ENCODE results near the gene LRG1. TPM values are rescaled to one million over a fixed set of nuclear protein-coding genes. Genes with fewer than 3 reads are reported as not detected.

LRG1 gene
- total and polyA plus RNA-seq, 2 experiments from 2014 or later: 0.21 to 0.45 TPM

- TF ChIP-seq, protein P1, sequence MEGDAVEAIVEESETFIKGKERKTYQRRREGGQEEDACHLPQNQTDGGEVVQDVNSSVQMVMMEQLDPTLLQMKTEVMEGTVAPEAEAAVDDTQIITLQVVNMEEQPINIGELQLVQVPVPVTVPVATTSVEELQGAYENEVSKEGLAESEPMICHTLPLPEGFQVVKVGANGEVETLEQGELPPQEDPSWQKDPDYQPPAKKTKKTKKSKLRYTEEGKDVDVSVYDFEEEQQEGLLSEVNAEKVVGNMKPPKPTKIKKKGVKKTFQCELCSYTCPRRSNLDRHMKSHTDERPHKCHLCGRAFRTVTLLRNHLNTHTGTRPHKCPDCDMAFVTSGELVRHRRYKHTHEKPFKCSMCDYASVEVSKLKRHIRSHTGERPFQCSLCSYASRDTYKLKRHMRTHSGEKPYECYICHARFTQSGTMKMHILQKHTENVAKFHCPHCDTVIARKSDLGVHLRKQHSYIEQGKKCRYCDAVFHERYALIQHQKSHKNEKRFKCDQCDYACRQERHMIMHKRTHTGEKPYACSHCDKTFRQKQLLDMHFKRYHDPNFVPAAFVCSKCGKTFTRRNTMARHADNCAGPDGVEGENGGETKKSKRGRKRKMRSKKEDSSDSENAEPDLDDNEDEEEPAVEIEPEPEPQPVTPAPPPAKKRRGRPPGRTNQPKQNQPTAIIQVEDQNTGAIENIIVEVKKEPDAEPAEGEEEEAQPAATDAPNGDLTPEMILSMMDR (conservative IDR thresholded peaks at IDR 0.05; ENCODE audit: low read depth in 2 of 2): no peak
- TF ChIP-seq NANOG (IDR thresholded peaks at IDR 0.05; ENCODE audit: borderline replicate concordance) (no peak), ZNF331 (CRISPR knock-in tag; IDR thresholded peaks at IDR 0.05; ENCODE audit: low read depth) (no peak), POLR2AphosphoS5 (IDR thresholded peaks at IDR 0.05; ENCODE audit: low read depth) (no peak)
- TF ChIP-seq, protein P2, sequence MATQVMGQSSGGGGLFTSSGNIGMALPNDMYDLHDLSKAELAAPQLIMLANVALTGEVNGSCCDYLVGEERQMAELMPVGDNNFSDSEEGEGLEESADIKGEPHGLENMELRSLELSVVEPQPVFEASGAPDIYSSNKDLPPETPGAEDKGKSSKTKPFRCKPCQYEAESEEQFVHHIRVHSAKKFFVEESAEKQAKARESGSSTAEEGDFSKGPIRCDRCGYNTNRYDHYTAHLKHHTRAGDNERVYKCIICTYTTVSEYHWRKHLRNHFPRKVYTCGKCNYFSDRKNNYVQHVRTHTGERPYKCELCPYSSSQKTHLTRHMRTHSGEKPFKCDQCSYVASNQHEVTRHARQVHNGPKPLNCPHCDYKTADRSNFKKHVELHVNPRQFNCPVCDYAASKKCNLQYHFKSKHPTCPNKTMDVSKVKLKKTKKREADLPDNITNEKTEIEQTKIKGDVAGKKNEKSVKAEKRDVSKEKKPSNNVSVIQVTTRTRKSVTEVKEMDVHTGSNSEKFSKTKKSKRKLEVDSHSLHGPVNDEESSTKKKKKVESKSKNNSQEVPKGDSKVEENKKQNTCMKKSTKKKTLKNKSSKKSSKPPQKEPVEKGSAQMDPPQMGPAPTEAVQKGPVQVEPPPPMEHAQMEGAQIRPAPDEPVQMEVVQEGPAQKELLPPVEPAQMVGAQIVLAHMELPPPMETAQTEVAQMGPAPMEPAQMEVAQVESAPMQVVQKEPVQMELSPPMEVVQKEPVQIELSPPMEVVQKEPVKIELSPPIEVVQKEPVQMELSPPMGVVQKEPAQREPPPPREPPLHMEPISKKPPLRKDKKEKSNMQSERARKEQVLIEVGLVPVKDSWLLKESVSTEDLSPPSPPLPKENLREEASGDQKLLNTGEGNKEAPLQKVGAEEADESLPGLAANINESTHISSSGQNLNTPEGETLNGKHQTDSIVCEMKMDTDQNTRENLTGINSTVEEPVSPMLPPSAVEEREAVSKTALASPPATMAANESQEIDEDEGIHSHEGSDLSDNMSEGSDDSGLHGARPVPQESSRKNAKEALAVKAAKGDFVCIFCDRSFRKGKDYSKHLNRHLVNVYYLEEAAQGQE (IDR thresholded peaks at IDR 0.05; ENCODE audit: unreplicated experiment): no peak
These were observed 43.4 kb upstream of the LRG1 start (continued) for GRCh38 chr19:4582980-4583842.

- ATAC-seq (no peak), DNase-seq (ENCODE audit: low spot score) (peak; percentile 72)
- H4K20me1 ChIP-seq (replicated peaks; ENCODE audit: insufficient read depth): peaks cover 3% of the 10 kb centered on the region; the same call in 1 of the 2 replicates
- H3K27me3 ChIP-seq (ENCODE audit: insufficient read depth): peaks cover 35% of the 10 kb centered on the region
- H3K4me2 ChIP-seq: peak overlapping the region; percentile 70
- no peak overlapping the region for H3K27ac ChIP-seq (ENCODE audit: low read depth)
- Mint-ChIP-seq H3K36me3 (ENCODE audit: low read depth) (no peaks in the 10 kb centered on the region), H3K27ac (no peak overlapping the region), H3K9me3 (no peaks in the 10 kb centered on the region), H3K4me1 (peaks cover 18% of the 10 kb centered on the region), H3K4me3 (peak overlapping the region; percentile 71), H3K27me3 (ENCODE audit: insufficient read depth, low read depth, poor library complexity) (peaks cover 28% of the 10 kb centered on the region)
- H2AFZ ChIP-seq: peak overlapping the region; percentile 76
- TF ChIP-seq EZH2 (IDR thresholded peaks at IDR 0.05; ENCODE audit: low read depth, unreplicated experiment) (no peak), STAT1 (IDR thresholded peaks at IDR 0.05; ENCODE audit: unreplicated experiment) (no peak), EZH2phosphoT487 (IDR thresholded peaks at IDR 0.05; ENCODE audit: unreplicated experiment) (no peak), CREB1 (CRISPR knock-in tag; IDR thresholded peaks at IDR 0.05; ENCODE audit: low read depth) (no peak), JUNB (IDR thresholded peaks at IDR 0.05; ENCODE audit: unreplicated experiment) (no peak)
- TF ChIP-seq, protein P2 (IDR thresholded peaks at IDR 0.05; ENCODE audit: unreplicated experiment): no peak
- TF ChIP-seq, protein P3, sequence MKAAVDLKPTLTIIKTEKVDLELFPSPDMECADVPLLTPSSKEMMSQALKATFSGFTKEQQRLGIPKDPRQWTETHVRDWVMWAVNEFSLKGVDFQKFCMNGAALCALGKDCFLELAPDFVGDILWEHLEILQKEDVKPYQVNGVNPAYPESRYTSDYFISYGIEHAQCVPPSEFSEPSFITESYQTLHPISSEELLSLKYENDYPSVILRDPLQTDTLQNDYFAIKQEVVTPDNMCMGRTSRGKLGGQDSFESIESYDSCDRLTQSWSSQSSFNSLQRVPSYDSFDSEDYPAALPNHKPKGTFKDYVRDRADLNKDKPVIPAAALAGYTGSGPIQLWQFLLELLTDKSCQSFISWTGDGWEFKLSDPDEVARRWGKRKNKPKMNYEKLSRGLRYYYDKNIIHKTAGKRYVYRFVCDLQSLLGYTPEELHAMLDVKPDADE (IDR thresholded peaks at IDR 0.05): no peak
- no peaks in the 10 kb centered on the region for H3K9me2 ChIP-seq (ENCODE audit: insufficient read depth)
- H3K36me3 ChIP-seq (ENCODE audit: insufficient read depth): no peaks in the 10 kb centered on the region
- H3K79me2 ChIP-seq (replicated peaks; ENCODE audit: insufficient read depth): peaks cover 16% of the 10 kb centered on the region
- peak overlapping the region; percentile 44; the same call in 1 of the 2 replicates for H3K4me3 ChIP-seq
- H3F3A ChIP-seq (replicated peaks; ENCODE audit: low read depth): peaks cover 19% of the 10 kb centered on the region; the same call in 1 of the 2 replicates
- H3K4me1 ChIP-seq (ENCODE audit: insufficient read depth): peaks cover 15% of the 10 kb centered on the region
These were observed 42.1 kb upstream of the LRG1 start for GRCh38 chr19:4581666-4582553.

Measured in GM23338 (cell line).